ENCODE results near the gene GBP6.
A peak's percentile ranks its signal among the peaks of the same experiment; 100 is the strongest.
"Not testable (repeated sequence)": the region's sequence is repeated elsewhere in the genome, so short reads cannot be mapped to it uniquely, and the experiment has no call there.

The GBP6 gene

GRCh38 chr1:89358287-89358893, 5.5 kb upstream of the GBP6 start:
- TF ChIP-seq CTCF (IDR thresholded peaks at IDR 0.05; ENCODE audit: extremely low read depth, missing control alignments) = peak; percentile 65
- peak; percentile 68 for DNase-seq (ENCODE audit: low spot score)

GRCh38 chr1:89360716-89361115, 3.1 kb upstream of the GBP6 start:
- no peak for TF ChIP-seq CTCF (IDR thresholded peaks at IDR 0.05; ENCODE audit: extremely low read depth, missing control alignments)

GRCh38 chr1:89361681-89362080, 2.2 kb upstream of the GBP6 start:
- TF ChIP-seq CTCF (IDR thresholded peaks at IDR 0.05; ENCODE audit: extremely low read depth, missing control alignments) = no peak
- no peak for DNase-seq (ENCODE audit: low spot score)

More at GRCh38 chr1:89360716-89361115, 3.1 kb upstream of the GBP6 start:
- no peak for DNase-seq (ENCODE audit: low spot score)

GRCh38 chr1:89363196-89363595, 663 bp upstream of the GBP6 start:
- no peak for TF ChIP-seq CTCF (IDR thresholded peaks at IDR 0.05; ENCODE audit: extremely low read depth, missing control alignments)
- peak; percentile 13 for DNase-seq (ENCODE audit: low spot score)

GRCh38 chr1:89364954-89365550, 1.2 kb downstream of the GBP6 start:
- no peak for DNase-seq (ENCODE audit: low spot score)
- TF ChIP-seq CTCF (IDR thresholded peaks at IDR 0.05; ENCODE audit: extremely low read depth, missing control alignments) = no peak

- TF ChIP-seq CTCF (IDR thresholded peaks at IDR 0.05; ENCODE audit: extremely low read depth, missing control alignments) = no peak
- no peak for DNase-seq (ENCODE audit: low spot score)
Observed at GRCh38 chr1:89367221-89367620, 3.4 kb downstream of the GBP6 start.

- no peak for DNase-seq (ENCODE audit: low spot score)
- TF ChIP-seq CTCF (IDR thresholded peaks at IDR 0.05; ENCODE audit: extremely low read depth, missing control alignments) = no peak
Observed at GRCh38 chr1:89369331-89369730, 5.5 kb downstream of the GBP6 start.

GRCh38 chr1:89373810-89374209, 10.0 kb downstream of the GBP6 start:
- DNase-seq (ENCODE audit: low spot score) = not testable (repeated sequence)
